RWPE1 (cell line): Measurements from ENCODE around the gene TEKT5.
A peak's percentile ranks its signal among the peaks of the same experiment; 100 is the strongest.
"Not testable (repeated sequence)": the region's sequence is repeated elsewhere in the genome, so short reads cannot be mapped to it uniquely, and the experiment has no call there.

Experiments used
- CTCF ChIA-PET: fragments of 350-600 bp; sonication (Branson Sonifier 250); formaldehyde crosslinking; extraction: SDS; loops from one replicate; lab custom pipeline; 2021; lab: Yijun Ruan, JAX
- POLR2A ChIA-PET: fragments of 400-600 bp; formaldehyde crosslinking; extraction: SDS; loops from one replicate; lab custom pipeline; 2020; ENCODE audit warnings: antibody characterized with exemption; ENCODE audit not compliant: low non-redundant PET; lab: Yijun Ruan, JAX
- DNase-seq: peaks from one replicate; pipeline ENCODE4 v3.0.0; 2012; ENCODE audit warnings: low spot score
- H3K27ac ChIP-seq: fragments of 450-650 bp; 2 replicates; pipeline ENCODE4 v1.5.1; 2017
- TF ChIP-seq, protein P1 (sequence below): fragments of 450-650 bp; conservative IDR thresholded peaks from 2 replicates; pipeline ENCODE4 v1.5.1; 2017; ENCODE audit warnings: low read depth, mild to moderate bottlenecking

The TEKT5 gene

GRCh38 chr16:10658943-10659342 lies 35.8 kb downstream of the TEKT5 start:
- POLR2A ChIA-PET: no interaction called here
- CTCF ChIA-PET: no interaction called here
- DNase-seq: no peak
- no peak overlapping the region for H3K27ac ChIP-seq
- TF ChIP-seq, protein P1, sequence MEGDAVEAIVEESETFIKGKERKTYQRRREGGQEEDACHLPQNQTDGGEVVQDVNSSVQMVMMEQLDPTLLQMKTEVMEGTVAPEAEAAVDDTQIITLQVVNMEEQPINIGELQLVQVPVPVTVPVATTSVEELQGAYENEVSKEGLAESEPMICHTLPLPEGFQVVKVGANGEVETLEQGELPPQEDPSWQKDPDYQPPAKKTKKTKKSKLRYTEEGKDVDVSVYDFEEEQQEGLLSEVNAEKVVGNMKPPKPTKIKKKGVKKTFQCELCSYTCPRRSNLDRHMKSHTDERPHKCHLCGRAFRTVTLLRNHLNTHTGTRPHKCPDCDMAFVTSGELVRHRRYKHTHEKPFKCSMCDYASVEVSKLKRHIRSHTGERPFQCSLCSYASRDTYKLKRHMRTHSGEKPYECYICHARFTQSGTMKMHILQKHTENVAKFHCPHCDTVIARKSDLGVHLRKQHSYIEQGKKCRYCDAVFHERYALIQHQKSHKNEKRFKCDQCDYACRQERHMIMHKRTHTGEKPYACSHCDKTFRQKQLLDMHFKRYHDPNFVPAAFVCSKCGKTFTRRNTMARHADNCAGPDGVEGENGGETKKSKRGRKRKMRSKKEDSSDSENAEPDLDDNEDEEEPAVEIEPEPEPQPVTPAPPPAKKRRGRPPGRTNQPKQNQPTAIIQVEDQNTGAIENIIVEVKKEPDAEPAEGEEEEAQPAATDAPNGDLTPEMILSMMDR: no peak

DNA sequence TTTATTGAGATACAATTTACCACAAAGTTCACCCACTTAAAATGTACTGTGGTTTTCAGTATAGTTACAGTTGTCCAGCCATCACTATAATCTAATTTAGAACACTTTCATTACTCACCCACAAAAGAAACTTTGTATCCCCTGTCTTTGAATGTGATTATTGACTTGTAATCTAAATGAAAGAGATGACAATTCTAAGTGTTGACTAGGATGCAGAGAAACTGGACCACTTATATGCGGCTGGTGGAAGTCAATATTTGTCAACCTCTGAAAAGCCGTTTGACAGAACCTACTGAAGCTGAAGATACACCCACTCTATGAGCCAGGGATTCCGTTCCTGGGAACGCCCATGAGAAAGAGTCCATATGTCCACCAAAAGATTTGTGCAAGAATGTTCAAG lies 36.8 kb downstream of the TEKT5 start:
- CTCF ChIA-PET: no interaction called here
- POLR2A ChIA-PET: no interaction called here
- TF ChIP-seq, protein P1: no peak

GRCh38 chr16:10656618-10657017 lies 38.1 kb downstream of the TEKT5 start:
- POLR2A ChIA-PET: no interaction called here
- TF ChIP-seq, protein P1: no peak
- DNase-seq: no peak
- H3K27ac ChIP-seq: no peak overlapping the region
- CTCF ChIA-PET: no interaction called here

More for the DNA sequence above, 36.8 kb downstream of the TEKT5 start:
- H3K27ac ChIP-seq: no peak overlapping the region
- no peak for DNase-seq

GRCh38 chr16:10655415-10655977 lies 39.2 kb downstream of the TEKT5 start:
- ChIA-PET CTCF (no interaction called here), POLR2A (no interaction called here)
- TF ChIP-seq, protein P1: no peak
- no peak overlapping the region for H3K27ac ChIP-seq
- DNase-seq: no peak

DNA sequence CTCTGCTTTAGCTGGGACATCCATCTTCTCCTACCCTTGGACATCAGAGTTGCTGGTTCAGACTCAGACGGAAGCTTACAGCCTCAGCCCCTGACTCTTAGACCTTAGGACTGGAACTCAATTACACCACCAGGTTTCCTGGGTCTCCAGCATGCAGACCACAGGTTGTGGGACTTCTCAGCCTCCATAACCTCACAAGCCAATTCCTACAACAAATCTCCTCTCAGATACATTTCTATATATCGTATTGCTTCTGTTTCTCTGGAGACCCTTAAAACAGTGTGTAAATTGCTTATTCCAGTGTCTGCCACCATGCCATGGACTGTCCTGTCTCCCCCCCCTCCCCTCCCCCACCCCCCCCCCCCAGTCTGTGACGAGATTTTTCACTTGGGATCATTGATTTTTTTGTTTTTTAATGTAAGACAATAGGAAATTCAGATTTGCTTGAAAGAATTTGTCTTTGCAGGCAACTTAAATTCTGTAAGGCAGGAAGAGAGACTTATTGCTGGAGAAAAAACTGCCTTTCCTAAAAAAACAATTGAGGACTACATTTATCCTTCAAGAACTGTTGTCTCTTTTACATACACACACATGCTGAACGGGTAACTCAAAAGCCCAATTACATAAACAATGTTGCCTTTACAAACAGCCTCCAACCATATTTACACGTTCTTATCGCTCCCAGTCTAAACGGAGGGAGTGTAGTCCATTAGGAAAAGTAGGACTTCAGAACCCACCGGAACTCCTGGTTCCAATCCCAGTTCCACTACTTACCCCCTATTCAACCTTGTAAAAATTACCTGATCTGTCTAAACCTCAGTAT lies 39.9 kb downstream of the TEKT5 start:
- ChIA-PET POLR2A (no interaction called here), CTCF (no interaction called here)
- peak overlapping the region; percentile 78; the same call in 1 of the 2 replicates for H3K27ac ChIP-seq
- no peak for DNase-seq
- TF ChIP-seq, protein P1: no peak

GRCh38 chr16:10652730-10653590 lies 41.8 kb downstream of the TEKT5 start:
- TF ChIP-seq, protein P1: no peak
- ChIA-PET CTCF (no interaction called here), POLR2A (interaction anchor here (0.7 to 1.0 kb wide), 5 partner anchors 20 to 470 kb away, joined by 3 to 5 read pairs (median 4); no protein-coding TSS in a partner anchor)
- peak; percentile 95 for DNase-seq
- H3K27ac ChIP-seq: peak overlapping the region; percentile 78

GRCh38 chr16:10649098-10649497 lies 45.6 kb downstream of the TEKT5 start:
- CTCF ChIA-PET: interaction anchor here (0.6 to 0.7 kb wide), 2 partner anchors 570 to 1688 kb away, joined by 3 to 4 read pairs; no protein-coding TSS in a partner anchor
- DNase-seq, H3K27ac ChIP-seq, POLR2A ChIA-PET: not testable (repeated sequence)
